Activated CD8-positive, alpha-beta T cell treated with anti-CD3 and anti-CD28 coated beads for 36 hours (primary cell): ENCODE results near the gene NDUFAF5. TPM values are rescaled to one million over a fixed set of nuclear protein-coding genes. Genes with fewer than 3 reads are reported as not detected.

ENCODE experiments used
- ATAC-seq: fragments of 200-7000 bp; cut with Tn5 transposase; one replicate; pipeline ENCODE4 v1.10.0; 2021; ENCODE audit warnings: mild to moderate bottlenecking, moderate library complexity
- CTCF ChIA-PET: fragments of 350-600 bp; sonication (Branson Sonifier 250); formaldehyde crosslinking; loops from one replicate; lab custom pipeline; 2021; ENCODE audit warnings: antibody characterized with exemption; lab: Charles Lee
- POLR2A ChIA-PET: fragments of 350-600 bp; sonication (Branson Sonifier 250); formaldehyde crosslinking; loops from one replicate; lab custom pipeline; 2021; ENCODE audit warnings: antibody characterized with exemption; lab: Charles Lee
- DNase-seq: peaks from one replicate; pipeline ENCODE4 v3.0.0-alpha.2; 2020
- H3K27ac Mint-ChIP-seq: one replicate; pipeline ENCODE4 v1.8.0; 2021; ENCODE audit warnings: mild to moderate bottlenecking, mixed read lengths
- H3K27me3 Mint-ChIP-seq: one replicate; pipeline ENCODE4 v1.8.0; 2021; ENCODE audit warnings: mixed read lengths
- H3K36me3 Mint-ChIP-seq: one replicate; pipeline ENCODE4 v1.8.0; 2021; ENCODE audit warnings: low read depth, mixed read lengths
- H3K4me1 Mint-ChIP-seq: one replicate; pipeline ENCODE4 v1.8.0; 2021; ENCODE audit warnings: low read depth, mixed read lengths
- H3K4me3 Mint-ChIP-seq: one replicate; pipeline ENCODE4 v1.8.0; 2021; ENCODE audit warnings: mild to moderate bottlenecking, moderate library complexity, mixed read lengths
- H3K9me3 Mint-ChIP-seq: one replicate; pipeline ENCODE4 v1.8.0; 2021; ENCODE audit warnings: mixed read lengths
- intact Hi-C: fragments of 100-400 bp; cut with micrococcal nuclease; formaldehyde crosslinking; loops from one replicate; pipeline ENCODE4 v1.10.0; 2022
- total RNA-seq, 2 experiments: library from RNA; stranded (reverse); gene quantifications; one replicate each; pipeline ENCODE4 v1.2.3, GENCODE V29; 2021
- TF ChIP-seq, protein P1 (sequence below): fragments of 200-600 bp; IDR thresholded peaks from one replicate; pipeline ENCODE4 v1.8.0; 2022; ENCODE audit warnings: antibody characterized with exemption, mild to moderate bottlenecking

The NDUFAF5 gene
- total RNA-seq, 2 experiments from 2014 or later, result 25.9 to 28.4 TPM

DNA sequence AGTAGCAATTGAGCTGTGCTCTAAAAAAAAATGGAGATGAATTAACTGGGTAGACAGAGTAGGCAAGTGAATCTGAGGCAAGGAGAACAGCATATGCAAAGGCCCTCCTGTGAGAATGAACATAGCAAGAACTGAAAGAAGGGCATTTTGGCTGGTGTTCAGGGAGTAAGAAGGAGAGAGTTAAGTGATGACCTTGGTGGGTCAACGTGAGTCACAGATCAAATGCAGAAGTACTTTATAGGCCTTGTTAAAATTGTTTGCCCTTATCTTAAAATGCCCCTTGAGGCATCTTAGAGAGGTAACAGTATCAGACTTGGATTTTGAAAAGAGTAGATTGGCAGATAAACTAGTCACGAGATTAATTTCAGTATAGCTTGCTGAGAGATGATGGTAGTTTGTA, 24.5 kb downstream of the NDUFAF5 start:
- ChIA-PET POLR2A (interaction anchor here (1.0 kb wide), 1 partner anchor 11 kb away, joined by 3 read pairs; no protein-coding TSS in a partner anchor), CTCF (interaction anchor here (2.6 kb wide), 1 partner anchor 11 kb away, joined by 10 read pairs; no protein-coding TSS in a partner anchor)
- H3K36me3 Mint-ChIP-seq, result peaks cover 15% of the 10 kb centered on the region
- H3K4me3 Mint-ChIP-seq, result no peak overlapping the region
- TF ChIP-seq, protein P1, sequence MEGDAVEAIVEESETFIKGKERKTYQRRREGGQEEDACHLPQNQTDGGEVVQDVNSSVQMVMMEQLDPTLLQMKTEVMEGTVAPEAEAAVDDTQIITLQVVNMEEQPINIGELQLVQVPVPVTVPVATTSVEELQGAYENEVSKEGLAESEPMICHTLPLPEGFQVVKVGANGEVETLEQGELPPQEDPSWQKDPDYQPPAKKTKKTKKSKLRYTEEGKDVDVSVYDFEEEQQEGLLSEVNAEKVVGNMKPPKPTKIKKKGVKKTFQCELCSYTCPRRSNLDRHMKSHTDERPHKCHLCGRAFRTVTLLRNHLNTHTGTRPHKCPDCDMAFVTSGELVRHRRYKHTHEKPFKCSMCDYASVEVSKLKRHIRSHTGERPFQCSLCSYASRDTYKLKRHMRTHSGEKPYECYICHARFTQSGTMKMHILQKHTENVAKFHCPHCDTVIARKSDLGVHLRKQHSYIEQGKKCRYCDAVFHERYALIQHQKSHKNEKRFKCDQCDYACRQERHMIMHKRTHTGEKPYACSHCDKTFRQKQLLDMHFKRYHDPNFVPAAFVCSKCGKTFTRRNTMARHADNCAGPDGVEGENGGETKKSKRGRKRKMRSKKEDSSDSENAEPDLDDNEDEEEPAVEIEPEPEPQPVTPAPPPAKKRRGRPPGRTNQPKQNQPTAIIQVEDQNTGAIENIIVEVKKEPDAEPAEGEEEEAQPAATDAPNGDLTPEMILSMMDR, result no peak
- ATAC-seq (no peak), DNase-seq (no peak)
- intact Hi-C loops, result no loop called here
- no peaks in the 10 kb centered on the region for H3K9me3 Mint-ChIP-seq
- peaks cover 8% of the 10 kb centered on the region for H3K4me1 Mint-ChIP-seq
- no peaks in the 10 kb centered on the region for H3K27me3 Mint-ChIP-seq
- H3K27ac Mint-ChIP-seq, result no peak overlapping the region

DNA sequence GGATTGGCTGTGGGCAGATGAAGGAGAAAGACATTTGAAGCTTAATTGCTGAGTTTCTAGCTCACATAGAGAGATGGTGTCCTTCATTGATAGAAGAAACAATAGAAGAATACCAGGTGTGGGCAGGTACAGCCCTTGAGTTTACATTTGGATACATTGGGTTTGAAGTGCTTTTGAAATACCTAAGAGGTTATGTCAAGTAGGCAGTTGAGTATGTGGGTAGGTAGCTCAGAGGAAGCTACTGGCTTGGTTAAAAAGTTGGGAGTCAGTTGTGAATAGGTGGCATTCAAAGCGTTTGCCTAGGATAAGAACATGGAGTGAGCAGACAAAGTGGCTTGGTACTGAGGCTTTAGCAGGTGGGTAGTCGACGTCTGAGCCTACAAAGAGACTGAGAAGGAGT, 25.0 kb downstream of the NDUFAF5 start:
- ATAC-seq (no peak), DNase-seq (no peak)
- Mint-ChIP-seq H3K27ac (no peak overlapping the region), H3K4me1 (peaks cover 8% of the 10 kb centered on the region), H3K9me3 (no peaks in the 10 kb centered on the region), H3K27me3 (no peaks in the 10 kb centered on the region), H3K36me3 (peaks cover 13% of the 10 kb centered on the region), H3K4me3 (no peak overlapping the region)
- TF ChIP-seq, protein P1, result no peak
- POLR2A ChIA-PET, result interaction anchor here (1.0 kb wide), 1 partner anchor 11 kb away, joined by 3 read pairs; no protein-coding TSS in a partner anchor
- CTCF ChIA-PET, result interaction anchor here (2.6 kb wide), 1 partner anchor 10 kb away, joined by 10 read pairs; no protein-coding TSS in a partner anchor
- intact Hi-C loops, result no loop called here

DNA sequence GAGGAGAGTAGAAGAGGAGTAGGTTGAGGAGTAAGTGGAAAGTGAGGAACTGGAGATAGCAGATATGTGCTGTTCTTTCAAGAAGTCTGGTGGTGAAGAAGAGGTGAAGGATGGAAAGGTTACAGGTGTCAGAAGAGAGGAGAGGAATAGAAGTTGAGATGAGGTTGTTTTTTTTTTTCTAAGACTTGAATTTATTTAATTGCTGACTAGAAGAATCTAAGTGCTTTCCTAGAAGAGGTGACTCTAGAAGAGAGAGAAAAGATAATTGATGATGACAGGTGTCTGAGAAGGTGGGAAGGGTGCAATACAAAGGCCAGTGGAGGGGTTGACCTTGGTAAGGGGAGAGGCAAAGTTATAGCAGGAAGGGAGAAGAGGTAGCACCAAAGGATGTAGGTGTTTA, 25.6 kb downstream of the NDUFAF5 start:
- peaks cover 10% of the 10 kb centered on the region for H3K4me1 Mint-ChIP-seq
- no peaks in the 10 kb centered on the region for H3K27me3 Mint-ChIP-seq
- no peak for ATAC-seq
- CTCF ChIA-PET, result interaction anchor here (2.6 kb wide), 1 partner anchor 10 kb away, joined by 10 read pairs; no protein-coding TSS in a partner anchor
- TF ChIP-seq, protein P1, result no peak
- H3K9me3 Mint-ChIP-seq, result no peaks in the 10 kb centered on the region
- POLR2A ChIA-PET, result interaction anchor here (1.0 kb wide), 1 partner anchor 12 kb away, joined by 3 read pairs; no protein-coding TSS in a partner anchor
- H3K36me3 Mint-ChIP-seq, result peaks cover 11% of the 10 kb centered on the region
- no peak for DNase-seq
- H3K4me3 Mint-ChIP-seq, result no peak overlapping the region
- no peak overlapping the region for H3K27ac Mint-ChIP-seq
- intact Hi-C loops, result no loop called here

DNA sequence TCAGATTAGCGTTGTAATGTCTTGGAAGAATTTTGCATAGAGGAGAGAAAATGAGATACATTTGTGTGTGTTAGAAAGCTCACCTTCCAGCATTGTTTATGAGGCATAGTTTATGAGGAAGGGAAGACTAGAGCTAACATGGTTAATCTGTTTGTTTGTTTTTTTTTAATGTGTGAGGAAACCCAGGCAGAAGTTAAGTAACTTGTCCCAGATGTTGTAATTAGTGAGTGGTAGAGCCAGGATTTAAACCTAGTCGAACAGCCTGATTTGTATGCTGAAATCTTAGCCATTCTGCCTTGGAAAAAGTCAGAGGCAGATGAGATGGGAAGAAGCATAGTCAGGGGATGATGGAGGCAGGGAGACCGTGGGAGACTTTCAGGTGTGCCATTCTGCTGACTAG, 29.1 kb downstream of the NDUFAF5 start:
- ATAC-seq, result no peak
- Mint-ChIP-seq H3K9me3 (no peaks in the 10 kb centered on the region), H3K4me1 (peaks cover 39% of the 10 kb centered on the region), H3K27me3 (no peaks in the 10 kb centered on the region), H3K4me3 (no peak overlapping the region), H3K36me3 (peaks cover 25% of the 10 kb centered on the region), H3K27ac (no peak overlapping the region)
- ChIA-PET POLR2A (no interaction called here), CTCF (interaction anchor here (0.8 to 1.0 kb wide), 2 partner anchors 30 to 94 kb away, joined by 3 read pairs; no protein-coding TSS in a partner anchor)
- TF ChIP-seq, protein P1, result no peak
- intact Hi-C loops, result no loop called here
- DNase-seq, result no peak

DNA sequence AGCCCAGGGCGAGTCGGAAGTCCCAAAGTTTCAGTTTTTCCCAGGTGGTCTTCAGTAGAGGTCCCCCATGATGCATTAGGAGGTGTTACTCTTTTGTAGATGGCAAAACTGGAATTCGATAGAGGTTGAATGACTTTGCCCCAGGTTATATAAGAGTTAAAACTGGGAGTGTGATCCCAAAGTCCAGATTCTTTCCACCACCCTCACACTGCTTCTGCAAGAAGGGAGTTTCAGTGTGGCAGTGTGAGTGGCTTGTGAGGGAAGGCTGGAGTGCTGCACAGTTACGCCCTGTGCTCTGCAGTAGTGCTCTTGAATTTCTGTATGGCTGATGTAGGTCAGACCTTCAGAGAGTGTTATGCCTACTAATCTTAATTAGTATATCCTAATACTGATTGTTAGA, 29.8 kb downstream of the NDUFAF5 start:
- intact Hi-C loops, result no loop called here
- ATAC-seq (no peak), DNase-seq (no peak)
- Mint-ChIP-seq H3K4me3 (no peak overlapping the region), H3K27me3 (no peaks in the 10 kb centered on the region), H3K9me3 (no peaks in the 10 kb centered on the region), H3K27ac (no peak overlapping the region), H3K36me3 (peaks cover 25% of the 10 kb centered on the region), H3K4me1 (peaks cover 39% of the 10 kb centered on the region)
- TF ChIP-seq, protein P1, result no peak
- ChIA-PET CTCF (interaction anchor here (0.8 to 2.5 kb wide), 3 partner anchors 31 to 240 kb away, joined by 3 to 7 read pairs (median 3); no protein-coding TSS in a partner anchor), POLR2A (no interaction called here)
